GM18519 (cell line): ENCODE results near the gene SYNPO.

Experiments
- ATAC-seq: cut with Tn5 transposase; IDR thresholded peaks from one replicate; pipeline ENCODE4 v1.9.1; 2021; ENCODE audit warnings: mild to moderate bottlenecking, moderate library complexity; ENCODE audit not compliant: unreplicated experiment, low FRiP score

The SYNPO gene

GRCh38 chr5:150639751-150640150 is 709 bp upstream of the SYNPO start:
- ATAC-seq = no peak

DNA sequence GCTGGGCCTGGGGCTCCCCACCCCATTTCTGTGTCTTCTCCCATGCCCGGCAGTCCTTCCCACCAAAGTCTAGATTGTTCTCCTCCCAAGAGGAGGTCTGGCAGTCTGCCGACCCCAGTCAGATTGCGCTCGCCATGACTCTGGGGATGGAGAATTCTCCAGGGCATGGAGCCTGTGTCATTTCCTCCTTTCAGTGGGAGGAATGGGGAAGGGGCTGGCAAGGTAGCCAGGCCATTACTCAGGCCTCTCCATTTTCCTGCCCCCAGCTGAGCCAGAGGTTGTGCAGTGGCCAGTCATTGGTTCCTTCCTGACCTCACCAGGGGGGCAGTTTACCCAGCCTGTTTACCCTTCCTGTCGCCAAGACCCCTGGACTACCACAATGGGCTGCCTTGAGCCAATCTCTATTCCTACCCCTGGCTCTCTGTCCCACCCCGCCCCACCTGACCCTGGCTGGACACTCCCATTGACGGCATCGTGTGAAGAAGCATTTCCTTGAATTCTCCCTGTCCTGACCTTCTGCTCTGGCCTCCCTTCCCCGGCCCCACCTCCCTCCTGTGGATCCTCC is 628 bp downstream of the SYNPO start:
- no peak for ATAC-seq

GRCh38 chr5:150641824-150642566 is 1.5 kb downstream of the SYNPO start:
- no peak for ATAC-seq

GRCh38 chr5:150642567-150642927 is 2.1 kb downstream of the SYNPO start:
- ATAC-seq = no peak

GRCh38 chr5:150642991-150643710 is 2.7 kb downstream of the SYNPO start:
- no peak for ATAC-seq

DNA sequence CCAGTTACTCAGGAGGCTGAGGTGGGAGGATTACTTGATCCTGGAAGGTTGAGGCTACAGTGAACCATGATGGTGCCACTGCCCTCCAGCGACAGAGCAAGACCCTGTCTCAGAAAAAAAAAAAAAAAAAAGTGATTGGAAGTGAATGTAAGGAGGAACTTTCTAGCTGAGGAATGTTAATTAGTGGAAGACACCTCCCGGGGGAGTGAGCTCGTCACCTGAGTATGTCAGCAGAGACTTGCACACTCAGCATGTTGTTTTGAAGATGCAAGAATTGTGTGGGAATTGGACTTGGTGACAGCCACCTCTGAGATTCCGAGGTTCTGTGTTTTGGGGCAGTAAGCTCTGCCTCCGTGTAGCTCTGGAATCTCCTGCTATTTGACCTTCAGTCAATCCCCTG is 3.6 kb downstream of the SYNPO start:
- ATAC-seq = no peak

DNA sequence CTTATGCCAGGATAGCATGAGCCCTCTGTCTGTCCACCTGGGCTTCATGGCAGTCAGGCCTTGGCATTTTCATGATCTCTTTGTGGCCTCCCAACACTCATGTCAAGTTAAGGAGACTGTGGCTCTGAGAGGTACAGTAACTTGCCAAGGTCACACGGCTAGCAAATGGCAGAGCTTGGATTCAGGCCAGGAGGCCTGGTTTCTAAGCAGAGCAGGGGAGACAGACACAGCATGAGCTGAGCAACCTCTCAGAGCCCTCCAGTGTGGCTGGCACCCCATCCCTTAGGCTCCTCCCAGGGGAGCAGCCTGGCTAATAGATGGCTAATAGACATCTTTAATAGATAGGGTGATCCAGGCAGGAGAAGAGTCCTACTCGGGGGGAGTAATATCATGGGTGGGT is 4.1 kb downstream of the SYNPO start:
- no peak for ATAC-seq

DNA sequence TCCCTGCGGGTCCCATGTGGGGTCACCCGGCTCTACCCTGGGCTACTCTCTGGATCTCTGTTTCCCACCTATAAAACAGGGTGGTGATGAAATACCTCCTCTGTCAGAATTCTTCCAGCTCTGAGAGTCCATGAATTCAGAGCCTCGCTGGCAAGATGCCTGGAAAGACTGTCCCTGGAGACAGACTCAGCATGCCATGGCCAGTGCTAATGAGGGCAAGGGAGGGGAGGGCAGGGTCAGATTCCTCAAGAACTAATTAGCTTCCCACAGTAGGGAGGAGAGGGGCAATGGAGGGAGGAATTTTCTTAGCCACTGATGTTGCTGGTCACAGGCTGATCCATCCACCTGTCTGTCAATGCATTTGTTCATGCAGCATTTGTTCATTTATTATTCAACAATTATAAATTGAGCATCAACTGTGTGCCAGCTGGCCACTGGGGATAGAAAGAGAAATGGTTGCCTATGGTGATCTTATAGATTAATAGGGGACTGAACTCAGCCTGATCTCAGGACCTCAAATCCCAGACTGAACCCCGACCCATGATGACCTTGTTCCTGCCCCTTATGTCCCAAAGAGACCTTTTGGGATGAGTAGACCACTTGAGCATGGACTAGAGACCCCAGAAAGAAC is 4.7 kb downstream of the SYNPO start:
- ATAC-seq = no peak

DNA sequence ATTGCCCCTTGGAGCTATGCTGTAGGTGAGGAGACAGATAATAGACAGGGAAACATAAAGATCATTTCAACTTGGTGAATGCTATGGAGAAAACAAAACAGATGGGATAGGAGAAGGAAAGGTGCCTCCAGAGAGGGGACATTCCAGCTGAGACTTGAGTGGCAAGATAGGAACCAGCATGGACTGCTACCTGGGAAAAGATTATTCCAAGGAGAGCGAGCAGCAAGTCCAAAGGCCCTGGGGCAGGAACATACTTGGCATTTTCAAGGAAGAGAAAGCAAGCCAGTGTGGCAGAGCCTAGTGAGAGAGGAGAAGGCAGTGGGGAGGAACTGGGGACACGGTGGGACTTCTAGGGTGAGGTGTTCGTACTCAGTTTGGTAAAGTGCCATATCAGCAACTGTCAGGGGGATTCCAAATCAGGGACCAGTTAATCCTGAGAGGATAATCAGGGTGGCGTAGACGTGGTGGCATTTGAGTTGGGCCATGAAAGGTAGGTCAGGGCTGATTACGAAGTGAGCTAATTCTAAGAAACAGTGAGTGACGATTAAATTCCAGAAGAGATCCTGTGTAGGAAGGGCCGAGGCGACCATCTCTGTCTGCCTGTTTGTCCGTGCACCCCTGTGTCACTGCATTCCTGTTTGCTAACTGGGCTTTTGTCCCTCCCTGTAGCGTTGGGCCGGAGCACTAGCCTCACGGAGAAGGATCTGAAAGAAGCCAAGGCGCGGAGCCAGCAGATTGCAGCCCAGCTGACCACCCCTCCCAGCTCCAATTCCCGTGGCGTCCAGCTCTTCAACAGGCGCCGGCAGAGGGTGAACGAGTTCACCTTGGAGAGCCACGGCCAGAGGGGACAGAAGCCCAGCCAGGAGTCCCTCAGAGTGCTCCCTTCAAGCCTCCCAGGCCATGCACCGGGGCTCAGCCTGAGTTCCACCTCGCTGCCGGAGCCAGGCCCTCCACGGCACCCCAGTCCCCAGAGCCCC is 7.1 kb downstream of the SYNPO start:
- no peak for ATAC-seq

DNA sequence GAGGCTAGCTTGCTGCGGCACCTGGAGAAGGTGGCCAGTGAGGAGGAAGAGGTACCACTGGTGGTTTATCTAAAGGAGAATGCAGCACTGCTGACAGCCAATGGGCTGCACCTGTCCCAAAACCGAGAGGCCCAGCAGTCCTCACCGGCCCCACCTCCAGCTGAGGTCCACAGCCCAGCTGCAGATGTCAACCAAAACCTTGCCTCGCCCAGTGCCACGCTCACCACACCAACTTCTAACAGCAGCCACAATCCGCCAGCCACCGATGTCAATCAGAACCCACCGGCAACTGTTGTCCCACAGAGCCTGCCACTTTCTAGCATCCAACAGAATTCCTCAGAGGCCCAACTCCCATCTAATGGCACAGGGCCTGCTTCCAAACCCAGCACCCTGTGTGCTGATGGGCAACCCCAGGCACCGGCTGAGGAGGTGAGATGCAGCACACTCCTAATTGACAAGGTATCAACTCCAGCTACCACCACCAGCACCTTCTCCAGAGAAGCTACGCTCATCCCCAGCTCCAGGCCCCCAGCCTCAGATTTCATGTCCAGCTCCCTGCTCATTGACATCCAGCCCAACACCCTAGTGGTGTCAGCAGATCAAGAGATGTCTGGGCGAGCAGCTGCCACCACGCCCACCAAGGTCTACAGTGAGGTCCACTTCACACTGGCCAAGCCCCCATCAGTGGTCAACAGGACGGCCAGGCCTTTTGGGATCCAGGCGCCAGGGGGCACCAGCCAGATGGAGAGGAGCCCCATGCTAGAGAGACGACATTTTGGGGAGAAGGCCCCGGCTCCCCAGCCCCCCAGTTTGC is 8.0 kb downstream of the SYNPO start:
- no peak for ATAC-seq

DNA sequence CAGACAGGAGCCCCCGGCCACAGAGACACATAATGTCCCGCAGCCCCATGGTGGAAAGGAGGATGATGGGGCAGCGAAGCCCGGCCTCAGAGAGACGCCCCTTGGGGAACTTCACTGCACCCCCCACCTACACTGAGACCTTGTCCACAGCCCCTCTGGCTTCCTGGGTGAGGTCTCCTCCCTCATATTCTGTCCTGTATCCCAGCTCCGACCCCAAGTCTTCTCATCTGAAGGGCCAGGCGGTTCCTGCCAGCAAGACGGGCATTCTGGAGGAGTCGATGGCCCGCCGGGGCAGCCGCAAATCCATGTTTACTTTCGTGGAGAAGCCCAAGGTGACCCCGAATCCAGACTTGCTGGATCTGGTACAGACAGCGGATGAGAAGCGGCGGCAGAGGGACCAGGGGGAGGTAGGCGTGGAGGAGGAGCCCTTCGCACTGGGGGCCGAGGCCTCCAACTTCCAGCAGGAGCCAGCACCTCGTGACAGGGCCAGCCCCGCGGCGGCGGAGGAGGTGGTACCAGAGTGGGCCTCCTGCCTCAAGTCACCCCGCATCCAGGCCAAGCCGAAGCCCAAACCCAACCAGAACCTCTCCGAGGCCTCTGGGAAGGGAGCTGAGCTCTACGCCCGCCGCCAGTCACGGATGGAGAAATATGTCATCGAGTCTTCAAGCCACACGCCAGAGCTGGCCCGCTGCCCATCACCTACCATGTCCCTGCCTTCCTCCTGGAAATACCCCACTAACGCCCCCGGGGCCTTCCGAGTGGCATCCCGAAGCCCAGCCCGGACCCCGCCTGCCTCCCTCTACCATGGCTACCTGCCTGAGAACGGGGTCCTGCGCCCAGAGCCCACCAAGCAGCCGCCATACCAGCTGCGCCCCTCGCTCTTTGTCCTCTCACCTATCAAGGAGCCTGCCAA is 8.9 kb downstream of the SYNPO start:
- no peak for ATAC-seq

- no peak for ATAC-seq
Measured at GRCh38 chr5:150650021-150651006, 9.9 kb downstream of the SYNPO start.

DNA sequence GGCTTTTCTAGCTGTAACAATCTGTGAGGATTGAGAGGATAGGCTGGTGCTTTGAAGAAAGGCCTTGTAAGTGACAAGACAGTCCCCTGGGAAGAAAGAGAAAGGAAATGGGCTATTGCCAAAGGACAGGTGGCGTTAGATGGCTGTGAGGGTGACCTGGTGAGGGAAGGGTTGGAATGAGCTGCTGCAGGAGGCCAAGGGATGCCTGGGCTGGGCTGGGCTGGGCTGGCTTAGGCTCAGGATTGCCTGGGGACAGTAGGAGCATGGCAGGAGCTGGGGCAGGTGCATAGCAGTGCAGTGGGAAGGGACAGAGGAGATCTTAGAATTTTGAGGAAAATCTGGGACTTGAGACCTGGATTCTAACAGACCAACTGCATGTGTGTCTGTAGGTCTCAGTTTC is 10.9 kb downstream of the SYNPO start:
- ATAC-seq = no peak

GRCh38 chr5:150651924-150652671 is 11.6 kb downstream of the SYNPO start:
- no peak for ATAC-seq

GRCh38 chr5:150653145-150653761 is 12.8 kb downstream of the SYNPO start:
- no peak for ATAC-seq
